ENCODE data around the gene SATB1. TPM values are rescaled to one million over a fixed set of nuclear protein-coding genes. Genes with fewer than 3 reads are reported as not detected.
"Not testable (repeated sequence)": the region's sequence is repeated elsewhere in the genome, so short reads cannot be mapped to it uniquely, and the experiment has no call there.

Gene SATB1
- total RNA-seq, 1 experiment from 2014 or later, result 5.9 TPM

DNA sequence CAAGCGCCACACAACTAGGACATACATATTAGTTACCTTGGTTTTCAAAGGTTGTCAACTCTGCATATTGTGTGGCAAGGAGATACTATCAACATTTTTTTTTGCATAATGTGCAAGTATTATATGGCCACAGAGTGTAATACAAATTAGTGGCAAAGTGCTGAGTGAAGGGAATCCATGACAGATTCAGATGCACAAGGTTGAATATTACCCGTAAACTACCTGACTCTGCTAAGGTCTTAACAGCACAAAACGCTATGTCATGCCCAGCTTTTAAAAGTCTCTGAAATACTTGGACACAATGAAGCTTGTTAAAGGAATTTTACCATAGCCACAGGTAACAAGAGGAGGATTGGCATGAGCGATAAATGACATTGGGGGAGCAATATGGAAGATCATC lies 79.0 kb downstream of the SATB1 start:
- H3K9me3 ChIP-seq (ENCODE audit: low read length), result no peaks in the 10 kb centered on the region
- H4K20me1 ChIP-seq (ENCODE audit: insufficient read depth, low read depth, low read length), result no peaks in the 10 kb centered on the region
- no peaks in the 10 kb centered on the region for H3K9me2 ChIP-seq (replicated peaks; ENCODE audit: insufficient read depth, low read length)
- no peaks in the 10 kb centered on the region for H3K79me2 ChIP-seq (ENCODE audit: low read length)
- H3K27me3 ChIP-seq (ENCODE audit: low read length), result no peaks in the 10 kb centered on the region
- H3K36me3 ChIP-seq (ENCODE audit: insufficient read depth, low read length), result no peaks in the 10 kb centered on the region
- H3K9ac ChIP-seq (ENCODE audit: low read length), result no peak overlapping the region
- no peaks in the 10 kb centered on the region for H3K4me1 ChIP-seq (ENCODE audit: low read length)
- no peak overlapping the region for H2AFZ ChIP-seq (ENCODE audit: low read length)
- no peak for DNase-seq
- H3K4me3 ChIP-seq (ENCODE audit: low read length), result no peak overlapping the region
- H3K4me2 ChIP-seq (ENCODE audit: low read depth, low read length, poor library complexity, severe bottlenecking), result no peak overlapping the region
- no peak overlapping the region for H3K27ac ChIP-seq (ENCODE audit: low read length)

GRCh38 chr3:18345015-18345367 lies 80.1 kb downstream of the SATB1 start:
- Histone ChIP-seq H3K79me2 (ENCODE audit: low read length) (no peaks in the 10 kb centered on the region), H4K20me1 (ENCODE audit: insufficient read depth, low read depth, low read length) (no peaks in the 10 kb centered on the region), H3K27ac (ENCODE audit: low read length) (no peak overlapping the region), H2AFZ (ENCODE audit: low read length) (no peak overlapping the region), H3K4me3 (ENCODE audit: low read length) (no peak overlapping the region), H3K4me2 (ENCODE audit: low read depth, low read length, poor library complexity, severe bottlenecking) (no peak overlapping the region), H3K9me3 (ENCODE audit: low read length) (no peaks in the 10 kb centered on the region), H3K27me3 (ENCODE audit: low read length) (no peaks in the 10 kb centered on the region), H3K4me1 (ENCODE audit: low read length) (no peaks in the 10 kb centered on the region), H3K36me3 (ENCODE audit: insufficient read depth, low read length) (no peaks in the 10 kb centered on the region), H3K9me2 (replicated peaks; ENCODE audit: insufficient read depth, low read length) (no peaks in the 10 kb centered on the region), H3K9ac (ENCODE audit: low read length) (no peak overlapping the region)
- DNase-seq, result no peak

DNA sequence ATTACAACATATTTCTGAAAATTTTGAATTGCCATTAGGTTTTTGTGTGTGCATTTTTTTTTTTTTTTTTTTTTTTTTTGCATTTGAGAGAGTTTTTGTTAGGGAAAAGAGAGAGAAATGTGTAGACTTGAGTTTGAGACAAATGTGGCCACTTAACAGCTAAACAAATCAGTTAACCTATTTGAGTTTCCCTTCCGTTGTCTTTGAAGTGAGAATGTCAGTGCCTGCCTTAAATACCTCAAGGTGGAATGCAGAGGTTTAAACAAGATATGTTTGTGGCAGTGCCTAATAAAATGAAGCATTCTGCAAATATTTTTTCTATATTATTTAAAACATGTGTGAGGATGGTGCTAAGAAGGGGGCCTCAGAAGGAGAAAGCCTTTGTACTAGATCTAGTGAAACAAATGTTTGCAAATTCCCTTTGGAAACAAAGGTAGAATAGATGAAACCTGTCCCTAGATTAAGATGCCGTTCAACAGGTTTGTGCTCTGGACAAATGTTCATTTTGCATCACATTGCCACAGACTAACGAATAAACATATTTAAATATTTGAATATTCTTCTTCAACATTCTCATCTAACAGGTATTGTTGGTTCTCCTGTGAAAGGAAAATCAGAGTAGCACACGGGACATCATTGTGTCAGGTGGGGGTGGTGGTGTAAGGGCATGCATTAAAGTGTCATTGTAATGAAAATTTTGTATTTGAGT lies 80.7 kb downstream of the SATB1 start:
- Histone ChIP-seq H3K9me2 (replicated peaks; ENCODE audit: insufficient read depth, low read length) (no peaks in the 10 kb centered on the region), H2AFZ (ENCODE audit: low read length) (no peak overlapping the region), H4K20me1 (ENCODE audit: insufficient read depth, low read depth, low read length) (no peaks in the 10 kb centered on the region), H3K27me3 (ENCODE audit: low read length) (no peaks in the 10 kb centered on the region), H3K4me1 (ENCODE audit: low read length) (no peaks in the 10 kb centered on the region), H3K9ac (ENCODE audit: low read length) (no peak overlapping the region), H3K4me2 (ENCODE audit: low read depth, low read length, poor library complexity, severe bottlenecking) (no peak overlapping the region), H3K79me2 (ENCODE audit: low read length) (no peaks in the 10 kb centered on the region), H3K4me3 (ENCODE audit: low read length) (no peak overlapping the region), H3K27ac (ENCODE audit: low read length) (no peak overlapping the region), H3K36me3 (ENCODE audit: insufficient read depth, low read length) (no peaks in the 10 kb centered on the region), H3K9me3 (ENCODE audit: low read length) (no peaks in the 10 kb centered on the region)
- DNase-seq, result no peak

GRCh38 chr3:18343809-18344208 lies 81.3 kb downstream of the SATB1 start:
- Histone ChIP-seq H3K27me3 (ENCODE audit: low read length) (no peaks in the 10 kb centered on the region), H3K4me1 (ENCODE audit: low read length) (no peaks in the 10 kb centered on the region), H3K9me2 (replicated peaks; ENCODE audit: insufficient read depth, low read length) (no peaks in the 10 kb centered on the region), H2AFZ (ENCODE audit: low read length) (no peak overlapping the region), H3K9ac (ENCODE audit: low read length) (no peak overlapping the region), H3K9me3 (ENCODE audit: low read length) (no peaks in the 10 kb centered on the region), H3K4me3 (ENCODE audit: low read length) (no peak overlapping the region), H3K27ac (ENCODE audit: low read length) (no peak overlapping the region), H3K4me2 (ENCODE audit: low read depth, low read length, poor library complexity, severe bottlenecking) (no peak overlapping the region), H3K79me2 (ENCODE audit: low read length) (no peaks in the 10 kb centered on the region), H4K20me1 (ENCODE audit: insufficient read depth, low read depth, low read length) (no peaks in the 10 kb centered on the region), H3K36me3 (ENCODE audit: insufficient read depth, low read length) (no peaks in the 10 kb centered on the region)
- no peak for DNase-seq

GRCh38 chr3:18338827-18339514 lies 86.2 kb downstream of the SATB1 start:
- Histone ChIP-seq H3K9me3 (ENCODE audit: low read length) (no peaks in the 10 kb centered on the region), H4K20me1 (ENCODE audit: insufficient read depth, low read depth, low read length) (no peaks in the 10 kb centered on the region), H3K4me2 (ENCODE audit: low read depth, low read length, poor library complexity, severe bottlenecking) (no peak overlapping the region), H3K9ac (ENCODE audit: low read length) (no peak overlapping the region), H3K4me1 (ENCODE audit: low read length) (no peaks in the 10 kb centered on the region), H2AFZ (ENCODE audit: low read length) (no peak overlapping the region), H3K9me2 (replicated peaks; ENCODE audit: insufficient read depth, low read length) (no peaks in the 10 kb centered on the region), H3K27me3 (ENCODE audit: low read length) (no peaks in the 10 kb centered on the region), H3K36me3 (ENCODE audit: insufficient read depth, low read length) (no peaks in the 10 kb centered on the region), H3K27ac (ENCODE audit: low read length) (no peak overlapping the region), H3K4me3 (ENCODE audit: low read length) (no peak overlapping the region), H3K79me2 (ENCODE audit: low read length) (no peaks in the 10 kb centered on the region)
- no peak for DNase-seq

DNA sequence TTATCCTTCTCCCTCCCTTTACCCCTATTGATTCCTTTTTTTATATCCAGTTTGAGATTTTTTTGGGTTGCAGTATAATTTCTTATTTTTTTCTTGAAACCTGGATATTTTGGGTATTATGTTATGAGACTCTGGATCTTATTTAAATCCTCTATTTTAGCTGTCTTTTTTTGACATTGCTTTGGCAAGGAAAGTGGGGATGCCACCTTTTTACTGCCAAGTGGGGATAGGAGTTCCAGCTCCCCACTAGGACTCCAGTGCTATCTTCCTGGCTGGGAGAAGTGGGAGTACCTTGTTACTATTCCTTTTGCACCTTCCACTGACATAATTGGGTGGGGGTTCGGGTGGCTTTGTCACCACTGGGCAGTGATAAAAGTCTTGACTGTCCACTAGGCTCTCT lies 87.9 kb downstream of the SATB1 start:
- H3K27me3 ChIP-seq (ENCODE audit: low read length), result no peaks in the 10 kb centered on the region
- H3K4me1 ChIP-seq (ENCODE audit: low read length), result no peaks in the 10 kb centered on the region
- H3K79me2 ChIP-seq (ENCODE audit: low read length), result no peaks in the 10 kb centered on the region
- H3K9me2 ChIP-seq (replicated peaks; ENCODE audit: insufficient read depth, low read length), result no peaks in the 10 kb centered on the region
- H3K4me2 ChIP-seq (ENCODE audit: low read depth, low read length, poor library complexity, severe bottlenecking), result no peak overlapping the region
- H4K20me1 ChIP-seq (ENCODE audit: insufficient read depth, low read depth, low read length), result no peaks in the 10 kb centered on the region
- H3K27ac ChIP-seq (ENCODE audit: low read length), result no peak overlapping the region
- DNase-seq, result no peak
- H3K36me3 ChIP-seq (ENCODE audit: insufficient read depth, low read length), result no peaks in the 10 kb centered on the region
- H2AFZ ChIP-seq (ENCODE audit: low read length), result no peak overlapping the region
- no peak overlapping the region for H3K9ac ChIP-seq (ENCODE audit: low read length)
- H3K4me3 ChIP-seq (ENCODE audit: low read length), result no peak overlapping the region
- H3K9me3 ChIP-seq (ENCODE audit: low read length), result no peaks in the 10 kb centered on the region

GRCh38 chr3:18334837-18335601 lies 90.1 kb downstream of the SATB1 start:
- no peaks in the 10 kb centered on the region for H3K27me3 ChIP-seq (ENCODE audit: low read length)
- no peaks in the 10 kb centered on the region for H3K79me2 ChIP-seq (ENCODE audit: low read length)
- H3K27ac ChIP-seq (ENCODE audit: low read length), result no peak overlapping the region
- no peaks in the 10 kb centered on the region for H3K9me2 ChIP-seq (replicated peaks; ENCODE audit: insufficient read depth, low read length)
- H3K36me3 ChIP-seq (ENCODE audit: insufficient read depth, low read length), result no peaks in the 10 kb centered on the region
- no peaks in the 10 kb centered on the region for H3K9me3 ChIP-seq (ENCODE audit: low read length)
- DNase-seq, result no peak
- no peak overlapping the region for H3K4me2 ChIP-seq (ENCODE audit: low read depth, low read length, poor library complexity, severe bottlenecking)
- H3K9ac ChIP-seq (ENCODE audit: low read length), result no peak overlapping the region
- H2AFZ ChIP-seq (ENCODE audit: low read length), result no peak overlapping the region
- no peak overlapping the region for H3K4me3 ChIP-seq (ENCODE audit: low read length)
- H3K4me1 ChIP-seq (ENCODE audit: low read length), result no peaks in the 10 kb centered on the region
- H4K20me1 ChIP-seq (ENCODE audit: insufficient read depth, low read depth, low read length), result no peaks in the 10 kb centered on the region

DNA sequence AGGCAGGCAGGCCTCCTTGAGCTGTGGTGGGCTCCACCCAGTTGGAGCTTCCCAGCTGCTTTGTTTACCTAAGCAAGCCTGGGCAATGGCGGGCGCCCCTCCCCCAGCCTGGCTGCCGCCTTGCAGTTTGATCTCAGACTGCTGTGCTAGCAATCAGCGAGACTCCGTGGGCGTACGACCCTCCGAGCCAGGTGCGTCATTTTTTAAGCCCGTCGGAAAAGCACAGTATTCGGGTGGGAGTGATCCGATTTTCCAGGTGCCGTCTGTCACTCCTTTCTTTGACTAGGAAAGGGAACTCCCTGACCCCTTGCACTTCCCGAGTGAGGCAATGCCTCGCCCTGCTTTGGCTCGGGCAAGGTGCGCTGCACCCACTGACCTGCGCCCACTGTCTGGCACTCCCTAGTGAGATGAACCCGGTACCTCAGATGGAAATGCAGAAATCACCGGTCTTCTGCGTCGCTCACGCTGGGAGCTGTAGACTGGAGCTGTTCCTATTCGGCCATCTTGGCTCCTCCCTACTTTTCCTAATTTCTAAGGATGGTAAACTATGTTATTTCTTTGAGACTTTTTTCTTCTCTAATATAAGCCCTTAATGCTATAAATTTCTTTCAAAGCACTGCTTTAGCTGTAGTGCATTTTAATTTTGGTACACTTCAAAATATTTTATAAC lies 94.2 kb downstream of the SATB1 start:
- not testable (repeated sequence) for H3K4me3 ChIP-seq (ENCODE audit: low read length); H3K27me3 ChIP-seq (ENCODE audit: low read length); H3K79me2 ChIP-seq (ENCODE audit: low read length); H3K9me3 ChIP-seq (ENCODE audit: low read length); H3K9me2 ChIP-seq (replicated peaks; ENCODE audit: insufficient read depth, low read length); H3K36me3 ChIP-seq (ENCODE audit: insufficient read depth, low read length); H4K20me1 ChIP-seq (ENCODE audit: insufficient read depth, low read depth, low read length); H3K27ac ChIP-seq (ENCODE audit: low read length); H3K4me1 ChIP-seq (ENCODE audit: low read length); DNase-seq; H3K9ac ChIP-seq (ENCODE audit: low read length); H2AFZ ChIP-seq (ENCODE audit: low read length); H3K4me2 ChIP-seq (ENCODE audit: low read depth, low read length, poor library complexity, severe bottlenecking)
